Measurements from ENCODE around the gene USP47.

GRCh38 chr11:11947825-11948224 lies 106.1 kb downstream of the USP47 start:
- TF ChIP-seq CTCF (IDR thresholded peaks at IDR 0.05) (no peak), POLR2A (IDR thresholded peaks at IDR 0.05) (no peak)

Measured in lower leg skin (tissue), 3 donors.